GM10248 (cell line): Measurements from ENCODE around the gene DUOXA1.

ENCODE experiments used
- CTCF ChIA-PET: fragments of 300-600 bp; sonication (Branson Sonifier 250); formaldehyde crosslinking; extraction: SDS; loops from one replicate; lab custom pipeline; 2021; ENCODE audit warnings: antibody characterized with exemption; lab: Yijun Ruan, JAX
- POLR2A ChIA-PET: fragments of 350-650 bp; sonication (Branson Sonifier 250); formaldehyde crosslinking; extraction: SDS; loops from one replicate; lab custom pipeline; 2020; ENCODE audit warnings: antibody characterized with exemption; lab: Yijun Ruan, JAX
- DNase-seq: peaks from one replicate; pipeline ENCODE4 v3.0.0; 2012; ENCODE audit errors: extremely low spot score
- CTCF ChIP-seq: IDR thresholded peaks from 2 replicates; pipeline ENCODE4 v1.5.1; 2012; ENCODE audit warnings: mild to moderate bottlenecking, low read depth; ENCODE audit errors: extremely low read depth, missing control alignments, control extremely low read depth

The DUOXA1 gene

DNA sequence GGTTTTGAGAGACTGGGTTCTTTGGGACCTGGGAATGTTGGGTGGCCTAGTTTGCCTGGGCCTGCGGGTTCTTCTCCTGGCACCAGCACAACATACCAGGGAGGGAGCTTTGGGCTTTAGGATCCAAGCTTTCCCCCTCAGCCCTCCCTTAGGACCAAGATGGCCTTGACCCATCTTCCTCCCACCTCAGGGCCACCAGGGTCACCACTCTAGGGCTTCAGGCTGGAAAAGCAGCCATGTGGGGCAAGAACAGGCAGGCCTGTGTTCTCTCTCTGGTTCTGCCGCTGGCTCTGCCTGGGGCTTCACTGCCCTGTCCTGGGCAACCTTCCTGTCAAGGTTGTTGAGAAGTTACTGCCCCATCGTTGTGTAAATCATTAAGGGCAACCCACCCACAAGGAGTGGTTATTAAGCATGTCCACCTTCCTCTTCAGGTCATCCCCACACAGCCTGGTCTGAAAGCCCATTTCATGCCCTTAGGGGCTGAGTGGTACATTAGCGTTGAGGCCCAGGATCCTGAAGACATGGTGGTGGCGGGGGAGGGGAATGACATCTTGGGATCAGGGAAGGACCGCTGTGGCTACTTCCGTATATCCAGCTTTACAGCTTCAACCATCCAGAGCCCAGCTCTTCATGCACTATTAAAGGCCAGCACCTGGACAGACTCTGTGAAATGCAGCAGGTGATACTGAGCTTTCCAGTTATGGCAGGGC is 767 bp upstream of the DUOXA1 start:
- ChIA-PET POLR2A (no interaction called here), CTCF (interaction anchor here (5.2 to 5.6 kb wide), 2 partner anchors 8 to 12 kb away, joined by 44 to 53 read pairs; no protein-coding TSS in a partner anchor)
- DNase-seq = no peak
- TF ChIP-seq CTCF = no peak

DNA sequence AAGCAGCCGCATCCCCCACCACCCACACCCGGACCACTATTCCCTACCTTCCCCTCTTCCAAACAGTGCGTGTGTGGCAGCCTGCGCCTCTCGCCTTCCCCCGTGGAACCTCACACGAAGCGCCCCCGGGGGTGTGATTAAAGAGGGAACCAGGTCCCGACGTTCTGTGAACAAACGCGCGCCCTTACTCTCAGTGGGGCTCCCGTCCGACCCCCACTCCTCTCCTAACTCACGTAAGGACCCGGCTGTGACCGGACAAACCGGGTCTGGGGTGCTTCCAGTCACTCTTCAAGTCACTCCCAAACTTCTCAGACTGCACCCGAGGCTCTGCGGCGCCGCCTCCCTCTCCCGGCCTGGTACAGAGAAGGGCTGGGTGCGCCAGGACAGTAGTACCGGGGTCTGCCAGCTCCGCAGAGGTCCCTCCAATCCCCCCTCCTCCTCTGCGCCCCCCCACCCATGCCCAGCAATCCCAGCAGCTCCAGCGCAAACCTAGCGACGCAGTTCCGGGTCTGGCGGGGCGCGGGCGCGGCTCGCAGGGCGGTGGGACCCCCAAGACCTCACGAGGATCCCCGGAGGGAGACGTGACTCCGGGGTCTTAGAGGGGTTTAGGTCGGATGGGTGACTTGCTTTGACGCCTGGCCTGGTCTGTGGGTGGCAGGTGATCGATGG is 574 bp downstream of the DUOXA1 start:
- no peak for TF ChIP-seq CTCF
- ChIA-PET POLR2A (no interaction called here), CTCF (interaction anchor here (5.2 kb wide), 1 partner anchor 11 kb away, joined by 53 read pairs; no protein-coding TSS in a partner anchor)
- DNase-seq = no peak

GRCh38 chr15:45126535-45127158 is 3.0 kb downstream of the DUOXA1 start:
- no peak for DNase-seq
- CTCF ChIA-PET = interaction anchor here (0.7 to 2.2 kb wide), 23 partner anchors 8 to 331 kb away, joined by 3 to 21 read pairs (median 3); a partner anchor contains a TSS

GRCh38 chr15:45123397-45123796 is 6.3 kb downstream of the DUOXA1 start:
- no peak for DNase-seq
- TF ChIP-seq CTCF = no peak
- ChIA-PET CTCF (interaction anchor here (0.6 to 5.8 kb wide), 3 partner anchors 10 to 40 kb away, joined by 3 to 44 read pairs (median 6); no protein-coding TSS in a partner anchor), POLR2A (interaction anchor here (1.2 kb wide), 1 partner anchor 14 kb away, joined by 3 read pairs; no protein-coding TSS in a partner anchor)

More at GRCh38 chr15:45126535-45127158, 3.0 kb downstream of the DUOXA1 start:
- peak; percentile 60 for TF ChIP-seq CTCF
- POLR2A ChIA-PET = no interaction called here

DNA sequence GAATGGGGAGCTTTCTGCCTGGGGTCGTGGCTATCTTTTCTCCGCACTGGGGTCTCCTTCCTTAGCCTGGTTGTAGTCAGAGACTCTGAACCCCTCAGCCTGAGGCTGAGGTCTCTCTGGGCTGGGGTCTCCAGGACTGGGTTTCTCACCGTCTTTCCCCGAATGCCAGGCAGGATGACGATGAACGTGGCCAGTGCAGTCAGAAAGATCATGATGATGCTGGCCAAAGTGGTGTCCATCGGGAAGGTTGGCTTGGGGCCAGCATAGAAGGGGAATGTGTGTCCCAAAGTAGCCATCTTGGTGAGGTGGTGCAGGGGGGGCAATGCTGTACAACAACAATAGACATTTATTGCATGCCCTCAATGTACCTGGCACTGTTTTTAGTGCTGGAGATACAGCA is 7.0 kb downstream of the DUOXA1 start:
- DNase-seq = no peak
- ChIA-PET POLR2A (interaction anchor here (1.2 kb wide), 1 partner anchor 14 kb away, joined by 3 read pairs; no protein-coding TSS in a partner anchor), CTCF (interaction anchor here (1.3 to 5.8 kb wide), 3 partner anchors 11 to 83 kb away, joined by 3 to 44 read pairs (median 6); no protein-coding TSS in a partner anchor)
- no peak for TF ChIP-seq CTCF

GRCh38 chr15:45121706-45122417 is 7.8 kb downstream of the DUOXA1 start:
- DNase-seq = no peak
- CTCF ChIA-PET = interaction anchor here (0.7 to 5.8 kb wide), 6 partner anchors 10 to 110 kb away, joined by 3 to 44 read pairs (median 3); no protein-coding TSS in a partner anchor
- no peak for TF ChIP-seq CTCF
- POLR2A ChIA-PET = interaction anchor here (0.6 kb wide), 1 partner anchor 41 kb away, joined by 3 read pairs; no protein-coding TSS in a partner anchor
